Measurements from ENCODE around the gene SMG1.

- TF ChIP-seq CTCF (IDR thresholded peaks at IDR 0.05; ENCODE audit: borderline replicate concordance, extremely low read depth, low read length, poor library complexity, severe bottlenecking) (no peak), EZH2 (IDR thresholded peaks at IDR 0.05; ENCODE audit: borderline replicate concordance, low read depth, low read length, severe bottlenecking) (no peak)
Observed at GRCh38 chr16:18932243-18932987, 6.2 kb upstream of the SMG1 start.

Data from DND-41 (cell line).